ENCODE data around the gene BOC. TPM values are rescaled to one million over a fixed set of nuclear protein-coding genes. Genes with fewer than 3 reads are reported as not detected.

The BOC gene
- total and polyA plus RNA-seq, 9 donors = 28.6 to 98.5 (median 58.0) TPM

DNA sequence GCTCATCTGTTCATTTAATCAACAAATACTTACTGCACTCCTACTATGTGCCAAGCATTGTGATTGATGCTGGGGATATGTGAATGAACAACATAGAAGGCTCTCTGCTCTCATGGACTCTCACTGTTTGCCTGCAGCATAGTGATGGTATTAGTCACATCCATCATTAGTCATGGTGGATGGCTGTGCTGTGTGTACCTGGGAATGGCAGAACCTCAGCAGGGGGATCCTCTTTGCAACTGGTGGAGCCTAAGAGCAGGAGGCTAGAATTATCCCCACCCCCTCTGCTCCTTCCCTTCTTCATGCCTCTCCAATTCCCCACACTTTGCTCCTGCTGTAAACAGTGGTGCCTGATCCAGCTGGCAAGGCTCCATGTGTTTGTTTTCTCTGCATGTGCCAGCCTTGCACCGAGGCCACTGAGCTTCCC lies 20.5 kb downstream of the BOC start:
- peak in 1 of 5 donors; percentile 51 for DNase-seq
- peaks cover 13% of the 10 kb centered on the region for H3K4me1 ChIP-seq (ENCODE audit: insufficient read depth)
- H3K27me3 ChIP-seq = no peaks in the 10 kb centered on the region
- WGBS, 3 donors = 0 to 8% (median 0%) methylated on average over 1 of the region's 1 CpG
- intact Hi-C loops (cut with DNase I) = no loop called here
- H3K27ac ChIP-seq = no peak overlapping the region
- TF ChIP-seq POLR2A (IDR thresholded peaks at IDR 0.05) (no peak), EP300 (IDR thresholded peaks at IDR 0.05) (no peak)
- TF ChIP-seq, protein P1, sequence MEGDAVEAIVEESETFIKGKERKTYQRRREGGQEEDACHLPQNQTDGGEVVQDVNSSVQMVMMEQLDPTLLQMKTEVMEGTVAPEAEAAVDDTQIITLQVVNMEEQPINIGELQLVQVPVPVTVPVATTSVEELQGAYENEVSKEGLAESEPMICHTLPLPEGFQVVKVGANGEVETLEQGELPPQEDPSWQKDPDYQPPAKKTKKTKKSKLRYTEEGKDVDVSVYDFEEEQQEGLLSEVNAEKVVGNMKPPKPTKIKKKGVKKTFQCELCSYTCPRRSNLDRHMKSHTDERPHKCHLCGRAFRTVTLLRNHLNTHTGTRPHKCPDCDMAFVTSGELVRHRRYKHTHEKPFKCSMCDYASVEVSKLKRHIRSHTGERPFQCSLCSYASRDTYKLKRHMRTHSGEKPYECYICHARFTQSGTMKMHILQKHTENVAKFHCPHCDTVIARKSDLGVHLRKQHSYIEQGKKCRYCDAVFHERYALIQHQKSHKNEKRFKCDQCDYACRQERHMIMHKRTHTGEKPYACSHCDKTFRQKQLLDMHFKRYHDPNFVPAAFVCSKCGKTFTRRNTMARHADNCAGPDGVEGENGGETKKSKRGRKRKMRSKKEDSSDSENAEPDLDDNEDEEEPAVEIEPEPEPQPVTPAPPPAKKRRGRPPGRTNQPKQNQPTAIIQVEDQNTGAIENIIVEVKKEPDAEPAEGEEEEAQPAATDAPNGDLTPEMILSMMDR (IDR thresholded peaks at IDR 0.05) = no peak
- no peak overlapping the region for H3K4me3 ChIP-seq
- H3K9me3 ChIP-seq = no peaks in the 10 kb centered on the region
- no peaks in the 10 kb centered on the region for H3K36me3 ChIP-seq

DNA sequence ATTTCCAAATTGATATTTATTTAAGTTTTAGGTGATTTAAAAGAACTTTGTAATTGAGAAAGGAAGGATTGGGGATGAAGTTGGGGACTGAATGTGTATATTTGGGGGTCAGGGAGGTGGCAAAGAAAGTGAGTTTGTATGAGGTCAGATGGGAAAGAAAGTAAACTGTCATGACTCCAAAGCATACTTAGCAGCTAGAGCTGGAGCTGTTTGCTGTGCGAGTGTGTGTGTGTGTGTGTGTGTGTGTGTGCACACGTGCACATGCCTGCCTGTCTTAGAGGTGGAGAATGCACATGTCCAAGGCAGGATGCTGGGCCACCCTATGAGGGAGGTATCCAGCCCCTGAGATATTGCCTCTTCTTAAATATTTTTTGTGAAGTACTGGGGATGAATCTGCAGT lies 21.0 kb downstream of the BOC start:
- H3K27ac ChIP-seq = no peak overlapping the region
- TF ChIP-seq, protein P1 (IDR thresholded peaks at IDR 0.05) = no peak
- no peak for TF ChIP-seq EP300 (IDR thresholded peaks at IDR 0.05)
- no peak for TF ChIP-seq POLR2A (IDR thresholded peaks at IDR 0.05)
- H3K9me3 ChIP-seq = no peaks in the 10 kb centered on the region
- WGBS, 3 donors = 43 to 54% (median 50%) methylated on average over 2 of the region's 2 CpGs
- no peaks in the 10 kb centered on the region for H3K27me3 ChIP-seq
- H3K4me1 ChIP-seq (ENCODE audit: insufficient read depth) = peaks cover 13% of the 10 kb centered on the region
- intact Hi-C loops (cut with DNase I) = no loop called here
- DNase-seq = no peak
- H3K4me3 ChIP-seq = no peak overlapping the region
- no peaks in the 10 kb centered on the region for H3K36me3 ChIP-seq

DNA sequence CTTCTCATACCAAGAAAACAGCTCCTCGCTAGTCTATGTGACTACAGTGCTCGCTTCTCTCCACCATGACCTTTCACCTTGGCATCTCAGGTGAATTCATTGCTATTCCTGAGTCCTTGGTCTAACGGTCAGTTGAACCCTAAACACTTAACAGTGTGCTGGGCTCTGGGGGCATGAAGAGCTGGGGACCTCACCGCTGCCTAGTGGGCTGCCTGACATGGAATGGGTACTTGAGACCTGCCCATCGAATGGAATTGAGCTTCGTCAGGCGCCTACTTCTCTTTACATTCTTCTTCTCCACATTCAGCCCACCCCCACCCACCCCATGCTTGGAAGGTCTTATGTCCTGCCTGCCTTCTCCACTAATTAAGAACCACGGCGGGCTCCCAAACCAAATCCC lies 22.1 kb downstream of the BOC start:
- 82 to 90% (median 89%) methylated on average over 9 of the region's 9 CpGs for WGBS, 3 donors
- Histone ChIP-seq H3K27ac (no peak overlapping the region), H3K4me1 (ENCODE audit: insufficient read depth) (peaks cover 9% of the 10 kb centered on the region), H3K9me3 (no peaks in the 10 kb centered on the region), H3K27me3 (no peaks in the 10 kb centered on the region), H3K4me3 (no peak overlapping the region), H3K36me3 (no peaks in the 10 kb centered on the region)
- DNase-seq = no peak
- TF ChIP-seq POLR2A (IDR thresholded peaks at IDR 0.05) (no peak), EP300 (IDR thresholded peaks at IDR 0.05) (no peak)
- TF ChIP-seq, protein P1 (IDR thresholded peaks at IDR 0.05) = no peak
- intact Hi-C loops (cut with DNase I) = no loop called here

DNA sequence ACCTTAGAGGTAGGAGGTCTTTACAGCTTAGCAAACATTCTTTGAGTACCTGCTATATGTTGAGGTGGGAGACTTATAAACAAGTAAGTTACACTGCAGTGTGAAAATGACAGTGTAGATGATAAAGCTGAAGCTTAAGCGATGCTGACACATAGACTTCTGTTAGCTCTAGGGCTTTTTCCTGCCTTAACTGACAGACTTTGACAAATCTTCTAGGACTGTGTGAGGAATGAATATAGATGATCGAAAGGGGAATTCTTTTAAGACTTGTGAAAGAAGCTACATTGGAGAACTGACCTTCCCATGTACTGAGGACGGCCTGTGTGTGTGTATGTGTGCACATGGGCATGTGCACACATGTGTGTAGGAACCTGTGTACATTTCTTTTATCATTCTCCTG lies 22.7 kb downstream of the BOC start:
- no peaks in the 10 kb centered on the region for H3K27me3 ChIP-seq
- H3K27ac ChIP-seq = no peak overlapping the region
- no peak for DNase-seq
- H3K36me3 ChIP-seq = no peaks in the 10 kb centered on the region
- 75 to 93% (median 90%) methylated on average over 3 of the region's 3 CpGs for WGBS, 3 donors
- no peak for TF ChIP-seq EP300 (IDR thresholded peaks at IDR 0.05)
- TF ChIP-seq, protein P1 (IDR thresholded peaks at IDR 0.05) = no peak
- no peak for TF ChIP-seq POLR2A (IDR thresholded peaks at IDR 0.05)
- intact Hi-C loops (cut with DNase I) = no loop called here
- H3K4me1 ChIP-seq (ENCODE audit: insufficient read depth) = peaks cover 8% of the 10 kb centered on the region
- H3K4me3 ChIP-seq = no peak overlapping the region
- no peaks in the 10 kb centered on the region for H3K9me3 ChIP-seq
